Stimulated activated CD4-positive, alpha-beta T cell treated with anti-CD3 and anti-CD28 coated beads, TNF-alpha, amount 100 ng/mL, for 4 hours (primary cell): ENCODE results near the gene SNRNP200.

Source experiments
- DNase-seq, 3 experiments: peaks; one replicate each; pipeline ENCODE4 v3.0.0-alpha.2; 2020; ENCODE audit warnings: low read depth in 3 of 3

SNRNP200 gene

DNA sequence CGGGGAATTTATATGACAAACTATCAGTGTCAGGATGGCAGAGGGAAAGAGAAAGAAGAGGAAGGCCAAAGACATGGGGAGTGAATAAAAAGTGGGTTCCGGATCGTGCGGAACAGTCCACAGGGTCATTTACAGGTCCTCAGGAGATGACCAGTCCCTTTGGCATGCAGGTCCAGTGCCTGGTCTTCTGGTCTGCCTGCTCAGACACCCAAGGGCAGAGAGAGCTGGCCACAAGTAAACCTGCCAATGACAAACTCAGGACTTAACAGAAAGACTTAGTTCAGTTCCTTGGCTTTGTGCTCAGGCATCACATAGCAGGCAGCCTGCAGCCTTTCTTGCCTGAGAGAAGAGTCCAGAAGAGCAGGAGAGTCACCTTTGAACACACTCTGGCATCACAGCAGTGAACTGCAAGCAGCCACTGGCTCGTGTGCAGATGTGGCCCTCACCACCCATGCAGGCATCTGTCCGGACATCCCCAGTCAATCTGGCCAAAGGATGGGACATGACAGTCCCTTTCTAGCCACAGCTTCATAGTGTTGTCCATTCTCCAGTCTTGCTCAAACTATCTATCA, 53.5 kb downstream of the SNRNP200 start:
- no peak for DNase-seq

DNA sequence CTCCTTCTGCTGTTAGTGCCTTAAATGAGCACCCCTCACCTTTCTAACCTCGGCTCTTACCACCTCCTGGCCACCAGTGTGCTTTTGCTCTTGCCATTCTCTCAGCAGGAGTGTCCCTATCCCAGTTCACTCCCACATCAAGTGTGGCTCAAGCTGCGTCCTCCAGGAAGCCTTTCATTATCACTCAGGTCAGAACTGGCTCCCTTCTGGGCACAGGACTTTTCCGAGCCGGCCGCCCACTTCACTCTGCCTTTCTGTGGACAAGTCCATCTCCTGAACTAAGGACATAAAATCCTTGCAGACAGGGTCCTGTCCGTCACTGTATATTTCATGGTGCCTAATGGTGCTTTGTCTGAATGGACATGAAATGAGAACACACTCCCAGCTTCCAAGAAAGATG, 55.2 kb downstream of the SNRNP200 start:
- no peak for DNase-seq

DNA sequence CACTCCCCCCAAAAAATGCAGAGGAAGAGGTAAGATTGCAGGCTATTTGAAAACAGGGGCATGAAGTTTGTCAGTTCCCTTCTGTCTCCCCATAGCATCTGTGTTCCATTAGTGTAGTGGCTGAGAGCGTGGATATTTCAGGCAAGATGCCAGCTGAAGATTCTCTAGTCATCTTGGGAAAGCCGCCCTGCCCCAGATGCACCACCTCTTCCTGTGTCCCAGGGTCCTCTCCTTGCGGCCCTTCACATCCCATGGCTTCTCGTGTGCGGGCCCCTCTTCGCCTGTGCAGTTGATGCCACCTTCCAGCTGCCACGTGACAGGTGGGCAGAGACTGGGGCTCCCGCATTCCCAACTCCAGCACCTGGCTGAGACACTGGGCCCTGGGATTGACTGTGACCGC, 55.7 kb downstream of the SNRNP200 start:
- no peak for DNase-seq

DNA sequence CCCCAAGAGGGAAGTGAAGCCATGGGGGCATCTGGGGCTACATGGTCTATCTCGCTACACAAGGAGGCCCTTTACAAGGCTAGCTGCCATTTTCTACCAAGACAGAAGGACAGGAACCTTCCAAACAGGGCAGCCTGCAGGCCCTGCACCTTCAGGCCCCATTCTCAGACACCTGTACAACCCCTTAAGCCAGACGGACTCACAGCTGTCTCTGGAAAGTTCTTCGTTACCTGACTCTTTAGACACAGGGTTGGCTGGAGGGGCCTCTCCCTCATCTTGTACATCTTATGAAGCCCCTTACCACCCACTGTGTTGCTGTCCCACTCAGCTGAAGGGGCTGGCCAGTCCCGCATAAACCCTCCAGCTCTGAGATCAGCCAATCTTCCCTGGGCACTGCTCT, 56.7 kb downstream of the SNRNP200 start:
- no peak for DNase-seq

DNA sequence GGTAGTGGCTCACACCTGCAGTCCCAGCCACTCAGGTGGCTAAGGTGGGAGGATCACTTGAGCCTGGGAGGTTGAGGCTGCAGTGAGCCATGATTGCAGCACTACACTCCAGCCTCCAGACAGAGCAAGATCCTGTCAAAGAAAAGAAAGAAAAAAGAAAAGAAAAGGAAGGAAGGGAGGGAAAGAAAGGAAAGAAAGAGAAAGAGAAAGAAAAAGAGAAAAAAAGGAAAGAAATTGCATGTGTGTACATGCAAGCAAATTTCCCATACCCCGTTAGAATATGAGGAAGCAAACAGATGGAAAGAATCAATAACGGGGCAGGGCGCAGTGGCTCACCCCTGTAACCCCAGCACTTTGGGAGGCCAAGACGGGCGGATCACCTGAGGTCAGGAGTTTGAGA, 57.5 kb downstream of the SNRNP200 start:
- no peak for DNase-seq

DNA sequence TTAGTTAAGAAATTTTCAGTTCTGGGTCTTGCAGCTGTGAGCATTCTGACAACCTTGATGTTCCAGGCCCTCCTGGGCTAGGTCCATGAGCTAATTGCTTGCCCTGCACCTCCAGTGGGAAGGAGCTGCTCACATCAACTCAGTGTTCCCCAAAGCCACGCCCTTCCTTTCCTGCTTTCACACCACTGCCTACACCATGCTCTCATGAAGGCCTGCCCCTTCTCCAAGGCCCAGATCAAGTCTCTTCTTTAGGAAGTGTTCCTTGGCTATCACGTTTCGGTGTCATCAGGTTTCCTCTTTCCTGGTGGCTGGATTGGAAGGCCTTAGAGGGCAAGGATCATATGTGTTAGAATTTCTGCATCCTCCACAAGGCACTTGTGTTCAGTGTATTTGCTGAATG, 58.3 kb downstream of the SNRNP200 start:
- DNase-seq: no peak

DNA sequence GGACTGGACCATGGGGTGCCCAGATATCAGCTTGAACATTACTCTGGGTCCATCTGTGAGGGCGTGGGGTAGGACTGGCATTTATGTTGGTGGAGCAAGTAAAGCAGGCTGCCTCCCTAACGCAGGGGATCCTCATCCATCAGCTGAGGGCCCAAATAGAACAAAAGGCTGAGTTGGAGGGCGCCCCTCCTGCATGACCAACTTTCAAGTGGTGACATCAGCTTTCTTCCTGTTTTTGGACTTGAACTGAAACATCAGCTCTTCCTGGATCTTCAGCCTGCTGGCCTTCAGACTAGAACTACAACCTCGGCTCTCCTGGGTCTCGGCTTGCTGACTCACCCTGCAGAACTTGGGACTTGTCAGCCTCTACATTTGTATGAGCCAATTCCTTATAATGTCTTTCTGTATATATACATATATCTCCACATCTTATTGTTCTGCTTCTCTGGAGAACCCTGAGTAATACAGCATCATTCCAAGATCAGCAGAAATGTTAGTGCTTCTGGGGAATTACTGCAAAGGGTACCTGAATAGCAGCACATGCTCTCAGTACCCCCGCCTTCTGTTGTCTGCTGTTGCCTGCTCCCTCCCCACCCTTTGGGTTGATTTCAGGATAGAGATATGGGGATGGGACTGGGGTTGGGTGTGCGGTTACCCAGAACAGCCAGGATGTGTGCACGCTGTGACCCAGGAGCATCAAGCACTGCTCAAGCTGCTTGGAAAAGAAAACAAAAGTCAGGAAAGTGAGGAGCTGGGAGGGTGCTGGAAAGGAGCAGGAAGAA, 59.5 kb downstream of the SNRNP200 start:
- no peak for DNase-seq

DNA sequence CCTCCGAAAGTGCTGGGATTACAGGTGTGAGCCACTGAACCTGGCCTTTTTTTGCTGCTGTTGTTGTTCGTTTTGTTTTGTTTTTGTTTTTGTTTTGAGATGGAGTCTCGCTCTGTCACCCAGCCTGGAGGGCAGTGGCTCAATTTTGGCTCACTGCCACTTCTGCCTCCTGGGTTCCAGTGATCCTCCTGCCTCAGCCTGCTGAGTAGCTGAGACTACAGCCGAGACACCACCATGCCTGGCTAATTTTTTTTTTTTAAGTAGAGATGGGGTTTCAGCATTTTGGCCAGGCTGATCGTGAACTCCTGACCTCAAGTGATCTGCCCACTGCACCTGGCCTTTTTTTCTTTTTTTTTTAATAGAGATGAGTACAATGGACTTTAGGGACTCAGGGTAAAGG, 61.5 kb downstream of the SNRNP200 start:
- DNase-seq: no peak

DNA sequence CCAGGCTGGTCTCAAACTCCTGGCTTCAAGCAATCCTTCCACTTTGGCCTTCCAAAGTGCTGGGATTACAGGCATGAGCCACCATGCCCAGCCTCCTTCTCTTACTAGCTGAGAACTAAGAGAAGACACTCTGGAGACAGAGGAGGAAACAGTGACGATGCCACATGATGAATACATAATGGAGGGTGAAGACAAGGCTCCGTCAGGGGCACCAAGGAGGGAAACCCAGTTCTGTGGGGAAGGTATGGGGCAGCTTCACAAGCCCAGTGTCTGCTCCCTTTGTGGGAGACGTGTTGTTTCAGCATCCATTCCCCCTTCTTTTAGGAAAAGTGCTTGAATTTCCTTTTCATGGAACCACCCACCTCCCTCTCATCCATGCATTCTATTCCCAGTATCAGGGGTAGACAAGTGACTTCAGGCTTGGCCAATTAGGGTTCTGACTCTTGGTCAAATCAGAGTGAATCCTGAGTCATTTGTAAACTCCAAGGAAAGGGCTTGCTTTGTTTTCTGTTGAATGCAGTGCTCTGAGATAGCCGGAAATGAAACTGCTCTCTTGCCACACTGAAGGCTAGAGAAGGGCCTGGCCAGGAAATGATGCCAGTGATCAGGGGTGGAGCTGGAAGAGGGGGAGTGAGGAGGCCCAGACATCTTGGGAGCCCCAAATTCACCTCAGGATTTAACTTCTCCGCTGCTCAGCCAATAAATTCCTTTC, 63.3 kb downstream of the SNRNP200 start:
- DNase-seq: no peak

DNA sequence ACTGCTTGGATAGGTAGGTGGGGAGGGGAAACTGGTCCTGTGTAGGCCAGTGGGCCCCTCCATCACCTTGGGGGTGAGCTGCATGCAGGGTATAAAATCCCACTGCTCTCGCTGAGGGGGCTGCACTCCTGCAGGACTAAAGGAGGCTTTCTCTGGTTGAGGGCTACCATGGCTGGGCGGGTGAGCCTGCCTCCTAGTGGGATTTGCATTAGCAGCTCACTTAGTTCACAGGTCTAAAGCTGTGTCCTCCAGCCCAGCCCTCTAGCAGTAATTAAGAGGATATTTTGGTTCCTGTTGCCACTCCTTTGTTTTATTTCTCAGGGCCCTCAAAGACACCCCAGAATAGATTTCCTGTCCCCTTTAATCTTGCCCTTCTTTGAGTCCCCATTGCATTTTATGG, 64.1 kb downstream of the SNRNP200 start:
- DNase-seq: no peak

DNA sequence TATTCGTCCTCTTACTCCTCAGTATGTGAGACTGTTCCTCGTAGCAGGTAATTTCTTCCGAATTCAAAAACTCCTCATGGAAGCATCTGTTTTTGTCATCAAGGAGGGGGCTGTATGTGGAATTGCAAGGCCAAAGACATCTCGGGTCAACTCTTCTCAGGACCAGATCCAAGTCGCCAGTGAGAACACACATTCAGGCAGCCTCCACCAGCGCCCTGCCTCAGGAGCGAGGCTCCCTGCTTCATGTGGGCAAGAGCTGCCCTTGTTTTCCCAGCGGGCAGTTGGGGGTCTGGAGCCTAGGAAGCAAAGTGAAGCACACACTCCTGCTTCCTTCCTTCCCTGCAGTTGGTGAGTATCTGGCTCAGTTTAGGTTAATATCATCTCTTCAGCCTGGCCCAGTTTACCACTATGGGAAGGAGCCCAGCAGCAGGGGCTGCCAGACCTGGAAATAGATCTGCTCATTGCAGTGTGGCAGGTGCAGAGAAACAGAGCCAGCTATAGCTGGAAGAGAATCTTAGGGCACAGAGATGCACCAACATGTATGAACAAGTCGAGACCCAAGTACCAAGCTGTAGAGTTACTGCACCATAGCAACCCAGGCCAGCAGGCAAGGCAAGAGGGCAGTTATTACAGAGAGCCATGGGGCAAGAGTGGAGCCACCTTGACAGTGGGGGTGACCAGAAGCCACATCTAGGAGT, 64.9 kb downstream of the SNRNP200 start:
- DNase-seq: no peak

DNA sequence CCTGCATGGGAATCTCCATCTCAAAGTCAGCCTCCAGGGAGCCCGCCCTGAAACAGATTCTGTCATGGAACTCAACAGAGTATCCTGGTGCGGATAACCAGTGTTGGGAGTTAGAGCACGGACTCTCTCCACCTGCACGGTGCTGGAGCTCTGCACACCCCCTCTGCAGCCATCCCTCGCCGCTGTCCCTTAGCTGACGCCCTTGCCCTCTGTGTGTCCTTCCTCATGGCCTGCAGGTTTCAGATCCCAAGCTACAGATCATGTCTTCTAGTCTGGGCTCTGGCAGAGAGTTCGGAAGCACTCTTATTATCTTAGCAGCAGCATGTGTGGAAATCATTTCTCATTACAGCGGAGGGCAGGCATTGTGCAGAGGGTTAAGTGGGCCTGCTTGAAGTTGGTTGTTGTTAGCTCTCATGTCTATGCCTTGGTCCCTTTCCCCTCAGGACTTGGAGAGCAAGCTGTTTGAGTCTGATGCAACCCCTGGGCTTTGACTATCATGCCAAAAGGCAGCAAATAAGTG, 65.5 kb downstream of the SNRNP200 start:
- DNase-seq: no peak

DNA sequence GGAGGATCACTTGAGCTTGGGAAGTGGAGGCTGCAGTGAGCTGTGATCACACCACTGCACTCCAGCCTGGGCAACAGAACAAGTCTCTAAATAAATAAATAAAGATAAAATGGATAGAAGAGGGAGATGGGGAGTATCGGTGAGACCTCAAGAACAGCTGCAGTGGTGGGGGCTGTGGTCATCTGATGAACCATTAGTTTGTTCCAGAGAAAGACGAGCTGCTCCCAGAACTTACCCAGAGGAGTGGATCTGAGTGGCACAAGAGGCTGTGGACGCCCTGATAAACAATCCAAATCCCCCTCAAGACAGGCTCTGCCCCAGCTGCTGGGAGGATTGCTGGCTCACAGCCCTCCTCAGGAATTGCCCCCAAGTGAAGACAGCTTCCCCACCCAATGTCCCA, 66.3 kb downstream of the SNRNP200 start:
- no peak for DNase-seq

DNA sequence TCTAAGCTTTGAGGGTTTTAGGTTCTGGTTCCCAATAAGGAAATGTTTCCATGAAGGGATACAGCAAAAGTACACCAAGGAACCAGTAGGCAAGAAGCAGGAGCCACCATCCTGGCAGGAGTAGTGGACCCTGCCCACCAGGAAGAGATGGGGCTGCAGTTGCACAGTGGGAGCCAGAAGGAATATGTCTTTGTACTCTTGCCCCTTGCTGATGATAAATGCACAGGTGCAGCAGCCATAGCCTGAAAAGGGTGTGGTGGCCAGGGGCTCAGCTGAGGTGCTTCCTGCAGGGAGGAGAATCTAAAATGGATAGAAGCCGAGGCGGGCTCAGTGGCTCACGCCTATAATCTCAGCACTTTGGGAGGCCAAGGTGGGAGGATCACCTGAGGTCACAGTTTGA, 67.1 kb downstream of the SNRNP200 start:
- DNase-seq: no peak

DNA sequence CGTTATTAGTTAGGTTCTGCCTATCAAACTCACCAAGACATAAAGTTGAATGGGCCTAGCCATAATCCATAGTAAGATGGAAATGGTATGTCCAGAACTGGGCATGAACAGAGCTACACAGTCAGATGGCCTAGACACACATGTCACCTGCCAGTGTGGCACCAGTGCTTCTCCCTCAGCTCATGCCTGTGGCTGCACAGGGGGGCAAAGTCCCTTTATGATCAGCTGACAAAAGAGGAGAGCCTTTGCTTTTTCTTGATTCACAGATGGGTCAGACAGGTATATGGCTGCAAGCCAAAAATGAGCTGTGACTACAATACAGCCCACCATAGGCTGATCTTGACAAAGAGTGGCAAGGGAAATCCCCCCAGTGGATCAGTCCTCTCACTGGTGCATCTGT, 68.5 kb downstream of the SNRNP200 start:
- DNase-seq: no peak

DNA sequence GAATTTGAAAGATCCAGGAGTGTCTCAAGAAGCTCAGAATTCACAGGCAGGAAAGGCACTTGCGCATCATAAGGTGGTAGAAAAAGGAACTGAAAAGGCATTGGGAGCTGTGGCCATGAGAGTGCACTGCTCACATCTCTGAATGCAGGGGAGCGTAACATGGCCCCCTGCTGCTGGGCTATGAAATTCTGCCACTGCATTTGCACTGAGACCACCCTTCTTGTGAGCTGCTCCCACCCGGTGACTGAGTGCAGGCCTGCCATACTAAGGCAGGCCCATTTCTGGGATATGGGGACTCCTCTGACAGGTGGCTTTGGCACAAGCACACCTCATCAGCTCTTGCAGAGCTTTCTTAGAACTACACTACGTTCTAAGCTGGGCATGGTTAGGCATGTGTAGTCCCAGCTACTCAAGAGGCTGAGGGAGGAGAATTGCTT, 71.4 kb downstream of the SNRNP200 start:
- no peak for DNase-seq

DNA sequence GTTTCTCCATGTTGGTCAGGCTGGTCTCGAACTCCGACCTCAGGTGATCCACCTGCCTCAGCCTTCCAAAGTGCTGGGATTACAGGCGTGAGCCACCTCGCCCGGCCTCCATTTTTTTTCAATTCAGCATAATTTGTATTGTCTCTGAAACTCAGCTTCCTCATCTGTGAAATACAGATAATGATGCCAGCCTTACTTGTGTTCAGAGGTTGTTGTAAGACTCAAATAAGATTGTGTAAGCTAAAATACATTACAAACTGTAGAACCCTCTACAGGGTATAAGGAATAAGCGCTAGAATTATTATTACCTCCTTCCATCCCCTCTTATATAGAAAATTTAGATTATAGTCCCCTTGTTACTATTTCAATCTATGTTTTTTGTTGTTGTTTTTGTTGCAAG, 71.9 kb downstream of the SNRNP200 start:
- no peak for DNase-seq

DNA sequence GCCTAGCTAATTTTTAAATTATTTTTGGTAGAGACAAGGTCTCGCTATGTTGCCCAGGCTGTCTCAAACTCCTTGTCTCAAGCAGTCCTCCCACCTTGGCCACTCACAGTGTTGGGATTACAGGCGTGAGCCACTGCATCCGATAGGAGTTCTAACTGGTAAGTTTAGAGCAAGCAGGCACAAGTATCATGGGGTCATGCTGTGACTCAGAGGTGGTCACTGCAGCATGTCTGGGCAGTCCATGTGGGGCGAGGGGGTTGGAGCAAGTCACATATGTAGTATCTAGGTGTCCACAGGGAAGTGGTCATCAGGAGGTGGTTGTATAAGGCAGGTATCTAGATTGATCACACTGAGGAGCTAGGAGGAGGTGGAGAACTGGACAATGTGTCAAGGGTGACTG, 74.0 kb downstream of the SNRNP200 start:
- no peak for DNase-seq

DNA sequence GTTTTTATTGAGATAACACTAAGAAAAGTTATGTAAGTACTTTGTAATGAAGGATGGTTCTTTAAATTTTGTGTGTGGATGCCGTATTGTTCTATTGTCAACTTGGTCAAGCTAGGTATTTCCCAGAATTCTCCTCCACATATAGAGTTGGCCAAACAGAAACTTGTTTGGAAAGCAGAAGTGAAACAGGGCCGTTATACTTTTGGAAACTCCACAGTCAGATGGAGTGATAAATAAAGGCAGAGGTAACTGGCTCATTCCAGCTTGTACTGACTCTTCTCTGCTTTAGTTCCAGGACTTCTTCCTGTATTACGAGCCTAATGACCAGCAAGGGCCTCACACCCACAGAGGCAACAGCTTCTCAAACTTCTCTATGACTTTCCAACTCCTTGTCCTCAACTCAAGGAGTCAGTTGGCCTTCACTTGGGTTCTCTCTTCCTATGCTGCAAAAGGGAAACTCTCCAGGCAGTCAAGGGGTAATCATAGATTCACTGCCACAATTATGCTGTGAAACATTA, 80.3 kb downstream of the SNRNP200 start:
- no peak for DNase-seq
